Esophagus squamous epithelium (tissue), 4 donors: ENCODE data around the gene KIF6.

ENCODE experiments used
- POLR2A ChIP-seq, 4 donors: fragments of 450-650 bp; IDR thresholded peaks; one replicate each; pipeline ENCODE4 v1.6.1; 2017; ENCODE audit warnings: antibody characterized with exemption in 4 of 4, mild to moderate bottlenecking in 4 of 4, moderate library complexity in 3 of 4
- TF ChIP-seq, protein P1 (sequence below), 6 experiments: fragments of 450-650 bp in 4 of 6; fragments of 200-600 bp in 2 of 6; sonication (generic) in 2 of 6; IDR thresholded peaks; one replicate each; pipeline ENCODE4 v1.5.1; 2016 to 2019; ENCODE audit warnings: antibody characterized with exemption in 6 of 6, mild to moderate bottlenecking in 4 of 6, moderate library complexity in 4 of 6

DNA sequence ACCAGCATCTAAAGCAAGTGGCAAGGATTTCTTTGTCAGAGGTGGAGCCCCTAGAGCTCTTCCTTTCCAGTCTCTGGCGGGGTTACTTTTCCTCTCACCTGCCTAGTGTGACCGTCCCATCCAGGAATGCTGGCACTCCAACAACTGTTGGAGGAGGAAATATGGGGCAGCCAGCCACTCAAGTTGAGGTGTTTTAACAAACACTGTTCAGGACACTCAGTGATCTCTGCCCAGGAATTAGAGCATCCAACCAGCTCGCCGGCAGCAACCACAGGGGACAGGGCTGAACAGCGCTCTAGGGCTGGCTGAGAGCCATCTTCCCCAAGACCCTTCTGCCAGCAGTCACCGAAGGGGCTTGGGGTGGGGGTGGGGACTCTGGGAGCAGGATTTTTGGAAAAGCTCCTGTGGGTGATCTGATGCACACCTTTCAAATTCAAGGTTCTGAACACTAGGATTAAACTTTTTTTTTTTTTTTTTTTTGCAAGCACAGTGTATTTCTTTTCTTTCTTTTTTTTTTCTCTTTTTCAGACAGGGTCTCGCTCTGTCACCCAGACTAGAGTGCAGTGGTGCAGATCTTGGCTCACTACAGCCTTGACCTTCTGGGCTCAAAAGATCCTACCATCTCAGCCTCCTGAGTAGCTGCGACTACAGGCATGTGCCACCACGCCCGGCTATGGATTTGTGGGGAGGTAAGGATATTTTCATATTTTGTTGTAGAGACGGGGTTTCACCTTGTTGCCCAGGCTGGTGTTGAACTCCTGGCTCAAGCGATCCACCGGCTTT is 374.3 kb downstream of the KIF6 start:
- no peak for TF ChIP-seq POLR2A (IDR thresholded peaks at IDR 0.05)
- TF ChIP-seq, protein P1, sequence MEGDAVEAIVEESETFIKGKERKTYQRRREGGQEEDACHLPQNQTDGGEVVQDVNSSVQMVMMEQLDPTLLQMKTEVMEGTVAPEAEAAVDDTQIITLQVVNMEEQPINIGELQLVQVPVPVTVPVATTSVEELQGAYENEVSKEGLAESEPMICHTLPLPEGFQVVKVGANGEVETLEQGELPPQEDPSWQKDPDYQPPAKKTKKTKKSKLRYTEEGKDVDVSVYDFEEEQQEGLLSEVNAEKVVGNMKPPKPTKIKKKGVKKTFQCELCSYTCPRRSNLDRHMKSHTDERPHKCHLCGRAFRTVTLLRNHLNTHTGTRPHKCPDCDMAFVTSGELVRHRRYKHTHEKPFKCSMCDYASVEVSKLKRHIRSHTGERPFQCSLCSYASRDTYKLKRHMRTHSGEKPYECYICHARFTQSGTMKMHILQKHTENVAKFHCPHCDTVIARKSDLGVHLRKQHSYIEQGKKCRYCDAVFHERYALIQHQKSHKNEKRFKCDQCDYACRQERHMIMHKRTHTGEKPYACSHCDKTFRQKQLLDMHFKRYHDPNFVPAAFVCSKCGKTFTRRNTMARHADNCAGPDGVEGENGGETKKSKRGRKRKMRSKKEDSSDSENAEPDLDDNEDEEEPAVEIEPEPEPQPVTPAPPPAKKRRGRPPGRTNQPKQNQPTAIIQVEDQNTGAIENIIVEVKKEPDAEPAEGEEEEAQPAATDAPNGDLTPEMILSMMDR (IDR thresholded peaks at IDR 0.05), result no peak
